Activated effector memory CD4-positive, alpha-beta T cell treated with Interleukin-2 at 50 U/mL for 16 hours (primary cell): ENCODE measurements around the gene ABHD4.
"Not testable (repeated sequence)": the region's sequence is repeated elsewhere in the genome, so short reads cannot be mapped to it uniquely, and the experiment has no call there.

Source experiments
- DNase-seq: peaks from one replicate; pipeline ENCODE4 v3.0.0-alpha.2; 2020

The ABHD4 gene

GRCh38 chr14:22593189-22593588 is 4.9 kb upstream of the ABHD4 start:
- DNase-seq, result no peak

GRCh38 chr14:22593601-22594000 is 4.5 kb upstream of the ABHD4 start:
- no peak for DNase-seq

GRCh38 chr14:22594156-22594716 is 3.9 kb upstream of the ABHD4 start:
- DNase-seq, result no peak

- DNase-seq, result no peak
Observed at GRCh38 chr14:22596354-22596879, 1.7 kb upstream of the ABHD4 start.

GRCh38 chr14:22597265-22597664 is 835 bp upstream of the ABHD4 start:
- no peak for DNase-seq

GRCh38 chr14:22597771-22598098 is 365 bp upstream of the ABHD4 start:
- no peak for DNase-seq

- DNase-seq, result no peak
Observed at GRCh38 chr14:22598896-22599244, 770 bp downstream of the ABHD4 start.

- no peak for DNase-seq
Observed at GRCh38 chr14:22599349-22599748, 1.2 kb downstream of the ABHD4 start.

- no peak for DNase-seq
Observed at GRCh38 chr14:22600027-22600426, 1.9 kb downstream of the ABHD4 start.

GRCh38 chr14:22601456-22601855 is 3.4 kb downstream of the ABHD4 start:
- DNase-seq, result no peak

- no peak for DNase-seq
Observed at GRCh38 chr14:22601996-22602395, 3.9 kb downstream of the ABHD4 start.

GRCh38 chr14:22602862-22603261 is 4.8 kb downstream of the ABHD4 start:
- DNase-seq, result no peak

- DNase-seq, result no peak
Observed at GRCh38 chr14:22606380-22606779, 8.3 kb downstream of the ABHD4 start.

GRCh38 chr14:22607291-22607690 is 9.2 kb downstream of the ABHD4 start:
- no peak for DNase-seq

- DNase-seq, result no peak
Observed at GRCh38 chr14:22610931-22611330, 12.8 kb downstream of the ABHD4 start.

GRCh38 chr14:22613106-22613695 is 15.1 kb downstream of the ABHD4 start:
- DNase-seq, result no peak

- DNase-seq, result no peak
Observed at GRCh38 chr14:22613736-22614239, 15.7 kb downstream of the ABHD4 start.

- no peak for DNase-seq
Observed at GRCh38 chr14:22614240-22614799, 16.2 kb downstream of the ABHD4 start.

GRCh38 chr14:22615765-22616164 is 17.7 kb downstream of the ABHD4 start:
- not testable (repeated sequence) for DNase-seq

- no peak for DNase-seq
Observed at GRCh38 chr14:22622255-22622654, 24.2 kb downstream of the ABHD4 start.

- DNase-seq, result no peak
Observed at GRCh38 chr14:22623047-22623446, 24.9 kb downstream of the ABHD4 start.

GRCh38 chr14:22626590-22626989 is 28.5 kb downstream of the ABHD4 start:
- DNase-seq, result no peak

GRCh38 chr14:22627506-22628263 is 29.6 kb downstream of the ABHD4 start:
- DNase-seq, result no peak

- DNase-seq, result no peak
Observed at GRCh38 chr14:22629361-22629760, 31.3 kb downstream of the ABHD4 start.
